ENCODE data around the gene EXOC4. TPM values are rescaled to one million over a fixed set of nuclear protein-coding genes. Genes with fewer than 3 reads are reported as not detected.

EXOC4 gene
- total RNA-seq, 2 donors from 2014 or later, result 106 to 115 TPM

- 87 to 94% methylated on average over 1 to 4 of the region's 4 CpGs for WGBS, 2 experiments (ENCODE audit: insufficient coverage in 1 of 2, insufficient read length in 1 of 2)
- H3K36me3 ChIP-seq (ENCODE audit: control insufficient read depth, insufficient read depth, low read length), result no peaks in the 10 kb centered on the region
Measured at GRCh38 chr7:133234961-133235875, 17.7 kb upstream of the EXOC4 start.

DNA sequence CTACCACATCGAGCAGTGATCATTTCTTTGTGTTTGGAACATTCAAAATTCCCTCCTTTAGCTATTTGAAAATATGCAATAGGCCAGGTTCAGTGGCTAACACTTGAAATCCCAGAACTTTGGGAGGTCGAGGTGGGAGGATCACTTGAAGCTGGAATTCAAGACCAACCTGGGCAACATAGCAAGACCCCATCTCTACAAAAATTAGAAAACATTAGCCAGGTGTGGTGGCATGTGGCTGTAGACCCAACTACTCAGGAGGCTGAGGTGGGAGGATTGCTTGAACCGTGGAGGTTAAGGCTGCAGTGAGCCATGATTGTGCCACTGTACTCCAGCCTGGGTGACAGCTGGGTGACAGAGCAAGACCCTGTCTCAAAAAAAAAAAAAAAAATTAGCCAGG is 15.3 kb upstream of the EXOC4 start:
- H3K36me3 Mint-ChIP-seq (ENCODE audit: low read depth), result no peaks in the 10 kb centered on the region
- H3K4me3 Mint-ChIP-seq, result no peak overlapping the region

More at GRCh38 chr7:133234961-133235875, 17.7 kb upstream of the EXOC4 start:
- no peak overlapping the region for H3K9ac ChIP-seq (ENCODE audit: extremely low read depth, low read length, poor library complexity, severe bottlenecking)
- Mint-ChIP-seq H3K27ac (no peak overlapping the region), H3K27me3 (ENCODE audit: insufficient read depth) (peaks cover 2% of the 10 kb centered on the region), H3K9me3 (no peaks in the 10 kb centered on the region), H3K4me1 (no peaks in the 10 kb centered on the region), H3K4me3 (no peak overlapping the region), H3K36me3 (ENCODE audit: low read depth) (no peaks in the 10 kb centered on the region)
- no peak for DNase-seq
- H3K4me1 ChIP-seq (ENCODE audit: control insufficient read depth, insufficient read depth, low read length), result no peaks in the 10 kb centered on the region
- H3K27ac ChIP-seq (ENCODE audit: low read depth, low read length), result no peak overlapping the region
- H3K4me3 ChIP-seq (ENCODE audit: low read length), result no peak overlapping the region
- H3K27me3 ChIP-seq (ENCODE audit: control insufficient read depth, insufficient read depth, low read length, poor library complexity, severe bottlenecking), result no peaks in the 10 kb centered on the region
- no peaks in the 10 kb centered on the region for H3K9me3 ChIP-seq (ENCODE audit: control insufficient read depth, low read length)
- no peak for TF ChIP-seq CTCF (conservative IDR thresholded peaks at IDR 0.05)

GRCh38 chr7:133240302-133240701 is 12.6 kb upstream of the EXOC4 start:
- Histone ChIP-seq H3K27me3 (ENCODE audit: control insufficient read depth, insufficient read depth, low read length, poor library complexity, severe bottlenecking) (no peaks in the 10 kb centered on the region), H3K9ac (ENCODE audit: extremely low read depth, low read length, poor library complexity, severe bottlenecking) (no peak overlapping the region), H3K9me3 (ENCODE audit: control insufficient read depth, low read length) (no peaks in the 10 kb centered on the region), H3K27ac (ENCODE audit: low read depth, low read length) (no peak overlapping the region), H3K4me3 (ENCODE audit: low read length) (no peak overlapping the region), H3K36me3 (ENCODE audit: control insufficient read depth, insufficient read depth, low read length) (no peaks in the 10 kb centered on the region), H3K4me1 (ENCODE audit: control insufficient read depth, insufficient read depth, low read length) (no peaks in the 10 kb centered on the region)
- Mint-ChIP-seq H3K4me1 (no peaks in the 10 kb centered on the region), H3K27me3 (ENCODE audit: insufficient read depth) (no peaks in the 10 kb centered on the region), H3K27ac (no peak overlapping the region), H3K4me3 (no peak overlapping the region), H3K36me3 (ENCODE audit: low read depth) (no peaks in the 10 kb centered on the region), H3K9me3 (no peaks in the 10 kb centered on the region)
- no peak for DNase-seq
- no peak for TF ChIP-seq CTCF (conservative IDR thresholded peaks at IDR 0.05)
- WGBS, 2 experiments (ENCODE audit: insufficient coverage in 1 of 2, insufficient read length in 1 of 2), result 83% methylated on average over 1 to 2 of the region's 3 CpGs

More for the DNA sequence above, 15.3 kb upstream of the EXOC4 start:
- Mint-ChIP-seq H3K4me1 (no peaks in the 10 kb centered on the region), H3K27me3 (ENCODE audit: insufficient read depth) (no peaks in the 10 kb centered on the region), H3K27ac (no peak overlapping the region), H3K9me3 (no peaks in the 10 kb centered on the region)
- Histone ChIP-seq H3K36me3 (ENCODE audit: control insufficient read depth, insufficient read depth, low read length) (no peaks in the 10 kb centered on the region), H3K4me1 (ENCODE audit: control insufficient read depth, insufficient read depth, low read length) (no peaks in the 10 kb centered on the region), H3K9ac (ENCODE audit: extremely low read depth, low read length, poor library complexity, severe bottlenecking) (no peak overlapping the region), H3K4me3 (ENCODE audit: low read length) (no peak overlapping the region), H3K9me3 (ENCODE audit: control insufficient read depth, low read length) (no peaks in the 10 kb centered on the region), H3K27ac (ENCODE audit: low read depth, low read length) (no peak overlapping the region), H3K27me3 (ENCODE audit: control insufficient read depth, insufficient read depth, low read length, poor library complexity, severe bottlenecking) (no peaks in the 10 kb centered on the region)
- 89% methylated on average over 3 of the region's 3 CpGs; no CpG with 5 or more reads in 1 of the 2 experiments for WGBS, 2 experiments (ENCODE audit: insufficient coverage in 1 of 2, insufficient read length in 1 of 2)
- DNase-seq, result no peak
- no peak for TF ChIP-seq CTCF (conservative IDR thresholded peaks at IDR 0.05)
